Chondrocyte (in vitro differentiated cells): Measurements from ENCODE around the gene RUNX2. TPM values are rescaled to one million over a fixed set of nuclear protein-coding genes. Genes with fewer than 3 reads are reported as not detected.

Experiments
- DNase-seq: peaks from one replicate; pipeline ENCODE4 v3.0.0; 2021; ENCODE audit warnings: mixed read lengths, low spot score
- H3K27ac Mint-ChIP-seq: one replicate; pipeline ENCODE4 v1.8.0; 2021; ENCODE audit warnings: mild to moderate bottlenecking, moderate library complexity, mixed read lengths; ENCODE audit not compliant: unreplicated experiment
- H3K27me3 Mint-ChIP-seq: 2 replicates; pipeline ENCODE4 v1.8.0; 2021; ENCODE audit warnings: low read depth, mixed read lengths
- H3K36me3 Mint-ChIP-seq: 2 replicates; pipeline ENCODE4 v1.8.0; 2021; ENCODE audit warnings: low read depth, mixed read lengths
- H3K4me1 Mint-ChIP-seq: 2 replicates; pipeline ENCODE4 v1.8.0; 2021; ENCODE audit warnings: low read depth, mild to moderate bottlenecking, mixed read lengths
- H3K4me3 Mint-ChIP-seq: one replicate; pipeline ENCODE4 v1.8.0; 2021; ENCODE audit warnings: mild to moderate bottlenecking, moderate library complexity, mixed read lengths; ENCODE audit not compliant: unreplicated experiment
- H3K9me3 Mint-ChIP-seq: 2 replicates; pipeline ENCODE4 v1.8.0; 2021; ENCODE audit warnings: low read depth, mixed read lengths
- total RNA-seq: library from RNA; stranded (reverse); gene quantifications from 3 replicates; pipeline ENCODE4 v1.2.1, GENCODE V29; 2021
- TF ChIP-seq, protein P1 (sequence below): fragments of 200-600 bp; sonication (generic); IDR thresholded peaks from 2 replicates; pipeline ENCODE4 v1.5.0; 2021; ENCODE audit warnings: antibody characterized with exemption, mild to moderate bottlenecking, moderate library complexity

The RUNX2 gene
- total RNA-seq, 1 donor from 2014 or later, result 12.2 TPM

DNA sequence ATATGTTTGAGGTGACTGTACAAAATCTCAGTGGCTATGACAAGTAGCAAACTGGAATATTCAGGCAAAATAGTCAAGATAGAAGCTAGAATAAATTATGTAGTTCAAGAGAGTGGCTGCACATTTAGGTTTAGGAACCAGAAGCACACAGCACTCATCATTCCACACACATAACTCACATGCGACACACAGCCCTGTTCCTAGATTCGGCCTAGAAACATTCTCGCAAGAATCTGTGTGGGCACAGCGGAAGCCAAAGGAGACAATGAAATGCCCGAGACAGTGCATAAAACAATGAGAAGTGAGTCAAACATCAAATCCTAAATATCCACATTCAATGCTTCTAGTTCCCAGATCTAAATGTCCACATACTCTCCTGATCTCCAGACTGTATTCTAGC is 59.1 kb downstream of the RUNX2 start:
- H3K4me1 Mint-ChIP-seq, result peaks cover 10% of the 10 kb centered on the region
- no peak for DNase-seq
- H3K36me3 Mint-ChIP-seq, result no peaks in the 10 kb centered on the region
- H3K27ac Mint-ChIP-seq, result no peak overlapping the region
- H3K4me3 Mint-ChIP-seq, result no peak overlapping the region
- H3K9me3 Mint-ChIP-seq, result no peaks in the 10 kb centered on the region
- no peaks in the 10 kb centered on the region for H3K27me3 Mint-ChIP-seq
- TF ChIP-seq, protein P1, sequence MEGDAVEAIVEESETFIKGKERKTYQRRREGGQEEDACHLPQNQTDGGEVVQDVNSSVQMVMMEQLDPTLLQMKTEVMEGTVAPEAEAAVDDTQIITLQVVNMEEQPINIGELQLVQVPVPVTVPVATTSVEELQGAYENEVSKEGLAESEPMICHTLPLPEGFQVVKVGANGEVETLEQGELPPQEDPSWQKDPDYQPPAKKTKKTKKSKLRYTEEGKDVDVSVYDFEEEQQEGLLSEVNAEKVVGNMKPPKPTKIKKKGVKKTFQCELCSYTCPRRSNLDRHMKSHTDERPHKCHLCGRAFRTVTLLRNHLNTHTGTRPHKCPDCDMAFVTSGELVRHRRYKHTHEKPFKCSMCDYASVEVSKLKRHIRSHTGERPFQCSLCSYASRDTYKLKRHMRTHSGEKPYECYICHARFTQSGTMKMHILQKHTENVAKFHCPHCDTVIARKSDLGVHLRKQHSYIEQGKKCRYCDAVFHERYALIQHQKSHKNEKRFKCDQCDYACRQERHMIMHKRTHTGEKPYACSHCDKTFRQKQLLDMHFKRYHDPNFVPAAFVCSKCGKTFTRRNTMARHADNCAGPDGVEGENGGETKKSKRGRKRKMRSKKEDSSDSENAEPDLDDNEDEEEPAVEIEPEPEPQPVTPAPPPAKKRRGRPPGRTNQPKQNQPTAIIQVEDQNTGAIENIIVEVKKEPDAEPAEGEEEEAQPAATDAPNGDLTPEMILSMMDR, result no peak

DNA sequence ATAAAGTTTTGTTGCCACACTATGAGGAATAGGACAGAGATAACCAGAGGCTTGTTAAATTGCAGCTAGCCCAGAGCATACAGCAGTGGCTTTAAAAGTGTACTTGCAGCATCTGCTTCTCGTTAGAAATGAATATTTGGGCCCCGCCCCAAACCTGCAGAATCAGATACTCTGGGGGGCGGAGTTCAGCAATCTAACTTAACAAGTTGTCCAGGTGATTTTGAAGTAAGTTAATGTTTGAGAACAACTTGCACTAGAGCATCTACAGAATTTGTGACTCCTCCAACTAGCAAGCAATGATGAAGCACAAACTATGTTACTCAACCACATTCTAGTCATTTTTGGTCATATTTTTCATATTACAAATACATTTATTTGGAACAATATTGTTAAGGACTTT is 60.2 kb downstream of the RUNX2 start:
- Mint-ChIP-seq H3K9me3 (peaks cover 7% of the 10 kb centered on the region), H3K27me3 (no peaks in the 10 kb centered on the region), H3K4me1 (peaks cover 10% of the 10 kb centered on the region), H3K4me3 (no peak overlapping the region), H3K27ac (no peak overlapping the region), H3K36me3 (peaks cover 3% of the 10 kb centered on the region)
- DNase-seq, result no peak
- TF ChIP-seq, protein P1, result no peak

DNA sequence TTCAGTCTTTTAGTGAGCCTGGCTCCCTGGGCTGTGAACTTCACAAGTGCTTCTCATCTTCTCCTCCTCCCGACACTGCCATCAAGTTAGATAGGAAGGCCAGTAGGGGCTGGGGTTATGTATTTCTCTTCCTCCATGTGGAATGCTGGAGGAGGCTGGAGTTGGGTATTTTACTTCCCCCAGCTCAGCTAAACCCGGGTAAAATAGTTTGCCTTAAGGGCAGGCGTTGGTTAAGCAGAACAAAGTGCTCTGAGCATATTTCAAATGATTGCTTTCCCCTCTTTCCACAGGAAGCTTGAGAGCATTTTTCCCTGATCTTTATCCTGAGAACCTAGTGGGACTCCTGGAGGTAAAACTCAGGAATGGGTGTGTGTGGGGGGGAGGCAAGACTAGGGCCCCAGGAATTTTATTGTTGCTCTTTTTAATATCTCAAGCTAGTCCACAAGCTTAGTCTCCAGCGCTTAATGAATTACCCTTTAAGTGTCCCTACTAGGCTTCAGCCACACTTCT is 66.5 kb downstream of the RUNX2 start:
- H3K36me3 Mint-ChIP-seq, result peaks cover 3% of the 10 kb centered on the region
- no peak for DNase-seq
- peak overlapping the region; percentile 61 for H3K27ac Mint-ChIP-seq
- peaks cover 7% of the 10 kb centered on the region for H3K9me3 Mint-ChIP-seq
- H3K27me3 Mint-ChIP-seq, result no peaks in the 10 kb centered on the region
- peaks cover 5% of the 10 kb centered on the region for H3K4me1 Mint-ChIP-seq
- TF ChIP-seq, protein P1, result no peak
- no peak overlapping the region for H3K4me3 Mint-ChIP-seq

DNA sequence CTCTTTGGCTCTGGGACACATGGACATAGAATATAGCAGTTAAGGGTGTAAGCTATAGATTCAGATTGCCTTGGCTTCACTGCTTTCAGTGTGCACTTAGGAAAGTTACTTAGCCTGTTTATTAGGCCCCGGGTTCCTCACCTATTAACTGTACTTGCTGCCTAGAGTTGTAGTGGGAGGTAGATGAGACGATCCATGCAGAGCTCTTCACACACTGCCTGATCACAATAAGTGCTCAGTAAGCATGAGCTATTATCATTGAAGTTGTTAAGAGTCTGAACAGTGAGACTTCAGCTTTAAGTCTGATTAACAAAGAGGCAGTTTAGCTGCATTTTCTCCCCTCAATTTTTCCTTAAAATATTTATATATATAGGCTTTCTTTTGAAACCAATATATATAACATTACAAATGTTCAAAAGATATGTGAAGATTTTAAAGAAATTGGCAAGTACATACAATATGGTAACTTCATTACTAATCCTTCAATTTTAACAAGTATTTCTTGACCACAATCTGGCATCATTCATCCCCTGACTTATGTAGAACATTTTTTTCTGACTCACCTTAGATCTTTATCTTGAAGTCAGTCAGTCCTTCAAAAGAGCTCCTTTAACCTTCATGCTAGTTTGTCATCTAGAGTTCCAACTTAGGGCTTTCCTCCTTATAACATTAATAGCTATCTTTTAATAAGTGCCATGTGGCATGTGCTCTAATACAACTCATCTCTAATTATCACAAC is 70.1 kb downstream of the RUNX2 start:
- no peak overlapping the region for H3K27ac Mint-ChIP-seq
- H3K9me3 Mint-ChIP-seq, result no peaks in the 10 kb centered on the region
- H3K36me3 Mint-ChIP-seq, result no peaks in the 10 kb centered on the region
- H3K27me3 Mint-ChIP-seq, result no peaks in the 10 kb centered on the region
- TF ChIP-seq, protein P1, result no peak
- no peak for DNase-seq
- H3K4me3 Mint-ChIP-seq, result no peak overlapping the region
- H3K4me1 Mint-ChIP-seq, result peaks cover 5% of the 10 kb centered on the region

DNA sequence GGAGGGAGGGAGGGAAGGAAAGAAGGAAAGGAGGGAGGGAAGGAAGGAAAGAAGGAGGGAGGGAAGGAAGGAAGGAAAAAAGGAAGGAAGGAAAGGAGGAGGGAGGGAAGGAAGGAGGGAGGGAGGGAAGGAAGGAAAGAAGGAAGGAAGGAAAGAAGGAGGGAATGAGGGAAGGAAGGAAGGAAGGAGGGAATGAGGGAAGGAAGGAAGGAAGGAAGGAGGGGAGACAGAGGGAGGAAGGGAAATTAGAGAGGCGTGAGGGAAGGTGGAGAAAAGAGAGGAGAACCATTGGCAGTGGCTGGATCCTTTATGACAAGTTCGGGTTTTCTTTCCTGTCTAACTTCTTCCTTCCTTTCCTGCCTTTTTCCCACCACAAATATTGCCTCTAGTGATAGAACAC is 71.9 kb downstream of the RUNX2 start:
- TF ChIP-seq, protein P1, result no peak
- no peaks in the 10 kb centered on the region for H3K36me3 Mint-ChIP-seq
- H3K4me3 Mint-ChIP-seq, result no peak overlapping the region
- H3K27me3 Mint-ChIP-seq, result no peaks in the 10 kb centered on the region
- H3K27ac Mint-ChIP-seq, result no peak overlapping the region
- H3K4me1 Mint-ChIP-seq, result no peaks in the 10 kb centered on the region
- no peaks in the 10 kb centered on the region for H3K9me3 Mint-ChIP-seq
- DNase-seq, result no peak
